ENCODE measurements around the gene FAM200C.
"Not testable (repeated sequence)": the region's sequence is repeated elsewhere in the genome, so short reads cannot be mapped to it uniquely, and the experiment has no call there.

The FAM200C gene

DNA sequence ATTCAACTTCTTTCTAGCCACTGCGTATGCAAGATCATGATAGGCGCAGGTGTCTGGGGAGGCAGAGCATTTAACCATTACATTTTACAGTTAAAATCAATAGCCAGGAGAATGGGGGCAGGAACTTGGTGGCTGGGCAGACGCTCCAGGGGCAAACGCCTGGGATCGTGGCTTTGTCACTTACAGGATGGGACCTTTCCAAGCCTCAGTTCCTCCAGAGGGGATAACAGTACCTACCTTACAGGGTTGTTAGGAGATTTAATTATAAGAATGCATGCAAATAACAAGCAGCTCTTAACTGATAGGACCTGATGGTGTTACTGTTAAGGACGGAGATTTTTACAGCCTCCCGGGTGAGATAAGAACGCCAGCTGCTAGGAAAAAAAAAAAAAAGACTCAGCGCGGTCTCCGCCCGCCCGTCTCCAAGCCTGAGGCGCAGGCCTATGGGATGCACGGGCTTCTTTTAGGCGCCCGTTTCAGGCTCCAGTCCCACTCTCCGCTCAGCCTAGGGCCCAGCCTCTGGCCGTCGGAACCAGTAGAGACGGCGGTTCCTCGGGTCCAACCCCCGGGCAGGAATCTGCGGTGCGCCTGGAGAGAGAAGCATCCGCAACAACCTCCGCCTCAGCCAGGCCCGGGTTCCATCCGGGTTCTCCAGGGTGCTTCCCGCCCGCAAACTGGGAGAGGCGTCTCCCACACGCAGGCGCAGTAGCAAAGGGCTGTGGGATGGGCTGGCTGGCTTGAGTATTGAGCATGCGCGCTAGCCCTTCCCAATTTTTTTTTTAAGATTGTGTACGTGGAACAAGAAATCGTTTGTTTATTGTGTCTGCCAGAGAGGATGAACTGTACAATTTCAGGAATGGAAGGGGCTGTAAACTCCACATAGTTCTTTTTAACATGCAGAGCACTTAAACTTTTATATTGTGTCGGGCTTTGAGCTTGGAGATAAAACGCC is at the start of gene FAM200C:
TSS of gene FAM200C (minus strand) at position 653 of the 952 bp plus-strand sequence. CDS start 4,564 bp downstream, outside the sequence.
- peak; percentile 95 for DNase-seq (ENCODE audit: low spot score)

DNA sequence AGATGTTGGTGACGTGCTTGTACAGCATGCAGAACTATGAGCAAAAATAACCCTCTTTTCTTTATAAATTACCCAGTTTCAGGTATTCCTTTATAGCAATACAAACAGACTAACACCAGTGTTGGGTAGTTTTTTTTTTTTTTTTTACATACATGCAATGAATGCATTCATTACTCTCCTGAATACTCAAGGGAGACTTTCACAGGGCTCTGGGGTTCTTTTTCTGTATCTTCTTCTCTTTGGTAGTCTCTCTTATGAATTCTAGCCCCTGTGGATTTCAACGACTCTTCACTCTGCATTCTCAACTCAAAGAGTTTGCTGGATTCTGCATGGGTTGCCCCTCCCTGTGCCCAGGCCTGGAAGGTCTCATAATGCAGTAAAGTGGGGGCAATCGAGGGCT is 49.6 kb upstream of the FAM200C start:
- DNase-seq (ENCODE audit: low spot score): no peak

DNA sequence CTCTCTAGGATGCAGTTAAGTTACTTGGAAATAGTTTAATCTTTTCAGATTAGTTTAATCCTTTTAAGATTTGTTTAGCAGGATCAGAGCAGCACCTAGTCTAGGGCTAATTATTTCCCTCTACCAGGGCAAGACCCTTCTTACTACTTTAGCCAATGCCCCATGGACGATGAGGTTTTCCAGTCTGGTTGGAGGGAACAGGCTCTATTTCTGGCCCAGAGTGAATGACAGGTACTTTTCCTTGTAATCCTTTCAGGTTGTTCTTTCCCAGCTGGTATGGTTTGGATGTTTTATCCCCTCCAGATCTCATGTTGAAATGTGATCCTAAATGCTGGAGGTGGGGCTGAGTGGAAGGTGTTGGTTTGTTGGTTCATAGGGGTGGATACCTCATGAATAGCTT is 49.0 kb upstream of the FAM200C start:
- DNase-seq (ENCODE audit: low spot score): no peak

DNA sequence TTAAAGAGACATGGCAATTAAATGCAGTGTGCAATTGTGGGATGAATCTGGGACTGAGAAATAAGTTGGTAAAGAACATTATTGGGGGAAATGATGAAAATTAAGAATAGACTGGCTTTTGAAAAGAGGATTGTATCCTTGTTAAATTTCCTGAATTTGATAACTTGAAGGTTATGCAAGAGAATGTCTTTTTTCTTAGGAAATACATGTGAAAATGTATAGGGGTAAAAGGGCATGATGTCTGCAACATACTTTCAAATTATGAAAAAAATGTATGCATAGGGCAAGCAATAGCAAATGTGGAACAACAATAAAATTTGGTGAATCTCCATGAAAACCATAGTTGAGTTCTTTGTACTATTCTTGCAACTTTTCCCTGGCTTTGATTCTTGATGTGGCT is 45.9 kb upstream of the FAM200C start:
- DNase-seq (ENCODE audit: low spot score): no peak

DNA sequence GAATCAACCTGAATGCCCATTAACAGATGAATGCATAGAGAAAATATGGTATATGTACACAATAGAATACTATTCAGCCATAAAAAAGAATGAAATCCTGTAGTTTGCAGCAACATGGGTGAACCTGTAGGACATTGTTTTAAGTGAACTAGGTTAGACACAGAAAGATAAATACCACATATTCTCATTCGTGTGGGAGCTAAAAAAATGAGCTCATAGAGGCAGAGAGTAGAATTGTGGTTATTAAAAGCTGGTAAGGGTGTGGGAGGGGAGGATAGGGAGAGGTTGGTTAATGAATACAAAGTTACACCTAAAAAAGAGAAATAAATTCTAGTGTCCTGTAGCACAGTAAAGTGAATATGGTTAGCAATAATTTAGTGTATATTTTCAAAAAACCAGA is 45.3 kb upstream of the FAM200C start:
- DNase-seq (ENCODE audit: low spot score): no peak

DNA sequence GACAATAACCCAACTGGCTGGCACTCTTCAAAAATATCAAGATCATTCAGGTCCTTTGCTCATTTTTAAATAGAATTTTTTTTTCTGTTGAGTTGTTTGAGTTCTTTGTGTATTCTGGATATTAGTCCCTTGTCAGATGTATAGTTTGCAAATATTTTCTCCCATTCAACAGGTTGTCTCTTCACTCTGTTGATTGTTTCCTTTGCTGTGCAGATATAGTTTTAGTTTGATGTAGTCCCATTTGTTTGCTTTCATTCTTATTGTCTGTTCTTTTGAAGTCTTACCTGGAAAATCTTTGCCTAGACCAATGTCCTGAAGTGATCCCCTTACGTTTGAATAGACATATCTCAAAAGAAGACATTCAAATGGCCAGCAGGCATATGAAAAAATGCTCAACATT is 44.6 kb upstream of the FAM200C start:
- DNase-seq (ENCODE audit: low spot score): no peak

DNA sequence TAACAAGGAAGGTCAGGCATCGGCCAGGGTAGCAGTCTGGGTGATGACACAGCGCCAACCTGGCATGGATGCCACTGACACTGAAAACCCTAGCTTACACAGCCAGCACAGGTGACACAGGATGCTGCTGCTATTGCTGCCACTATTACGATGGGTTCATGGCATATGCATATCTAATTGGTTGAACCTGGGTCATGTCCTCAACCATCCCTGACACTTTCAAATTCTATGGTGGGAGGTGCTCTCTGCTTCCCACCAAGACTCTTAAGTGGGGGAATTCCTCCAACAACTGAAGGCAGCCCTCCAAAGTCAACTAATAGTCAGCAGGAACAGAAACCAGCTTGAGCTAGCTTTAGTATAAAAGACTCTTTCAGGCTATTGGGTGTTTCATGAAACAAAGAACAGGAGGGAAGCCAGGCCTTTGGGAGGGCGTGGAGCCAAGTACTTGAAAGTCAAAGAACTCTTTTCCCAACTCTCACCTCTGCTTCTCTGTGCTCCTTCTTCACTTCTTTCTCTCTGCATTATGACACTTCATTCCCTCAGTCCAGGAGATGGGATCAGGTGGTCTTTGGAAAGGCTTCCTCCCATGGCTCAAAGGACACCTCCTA is 43.1 kb upstream of the FAM200C start:
- DNase-seq (ENCODE audit: low spot score): peak; percentile 39

DNA sequence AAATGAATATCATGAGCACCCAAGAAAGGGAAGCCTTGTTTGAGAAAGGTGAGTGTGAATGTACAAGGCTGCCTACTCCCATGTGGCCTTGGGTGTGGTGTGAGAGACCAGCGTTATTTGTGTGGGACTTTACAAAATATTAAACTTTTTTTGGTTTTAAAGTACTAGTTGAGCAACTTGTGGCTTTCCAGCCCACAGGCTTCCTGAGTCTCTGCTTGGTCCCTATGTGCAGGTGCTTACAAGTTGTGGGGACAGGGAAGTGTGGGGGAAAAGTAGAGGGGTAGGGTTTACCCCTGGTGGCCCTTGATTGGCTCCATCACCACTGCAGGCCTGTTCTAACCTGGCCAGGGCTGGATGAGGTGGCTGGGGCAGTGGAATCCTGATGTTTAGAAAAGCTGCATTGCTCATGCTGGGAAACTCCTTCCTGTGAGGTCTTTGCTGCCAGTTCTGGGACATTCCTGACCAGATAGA is 41.5 kb upstream of the FAM200C start:
- no peak for DNase-seq (ENCODE audit: low spot score)

DNA sequence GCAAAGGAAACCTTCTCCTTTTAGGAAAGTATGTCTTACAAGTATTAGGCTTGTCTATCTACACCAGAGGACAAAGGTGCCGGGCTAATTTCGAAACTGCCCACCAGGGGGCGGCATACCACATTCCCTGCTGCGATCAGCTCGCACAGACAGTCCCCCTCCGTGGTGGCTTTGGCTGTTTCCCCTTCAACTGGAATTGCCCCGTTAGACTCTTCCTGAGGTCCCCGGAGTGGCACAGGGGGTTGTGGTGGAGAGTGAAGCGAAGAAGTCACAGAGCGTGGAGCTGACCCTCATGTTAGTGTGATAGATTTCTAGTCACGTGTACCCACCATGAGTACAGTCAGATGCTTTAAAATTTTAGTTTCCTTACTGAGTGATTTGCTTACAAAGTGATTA is 39.3 kb upstream of the FAM200C start:
- DNase-seq (ENCODE audit: low spot score): peak; percentile 82

DNA sequence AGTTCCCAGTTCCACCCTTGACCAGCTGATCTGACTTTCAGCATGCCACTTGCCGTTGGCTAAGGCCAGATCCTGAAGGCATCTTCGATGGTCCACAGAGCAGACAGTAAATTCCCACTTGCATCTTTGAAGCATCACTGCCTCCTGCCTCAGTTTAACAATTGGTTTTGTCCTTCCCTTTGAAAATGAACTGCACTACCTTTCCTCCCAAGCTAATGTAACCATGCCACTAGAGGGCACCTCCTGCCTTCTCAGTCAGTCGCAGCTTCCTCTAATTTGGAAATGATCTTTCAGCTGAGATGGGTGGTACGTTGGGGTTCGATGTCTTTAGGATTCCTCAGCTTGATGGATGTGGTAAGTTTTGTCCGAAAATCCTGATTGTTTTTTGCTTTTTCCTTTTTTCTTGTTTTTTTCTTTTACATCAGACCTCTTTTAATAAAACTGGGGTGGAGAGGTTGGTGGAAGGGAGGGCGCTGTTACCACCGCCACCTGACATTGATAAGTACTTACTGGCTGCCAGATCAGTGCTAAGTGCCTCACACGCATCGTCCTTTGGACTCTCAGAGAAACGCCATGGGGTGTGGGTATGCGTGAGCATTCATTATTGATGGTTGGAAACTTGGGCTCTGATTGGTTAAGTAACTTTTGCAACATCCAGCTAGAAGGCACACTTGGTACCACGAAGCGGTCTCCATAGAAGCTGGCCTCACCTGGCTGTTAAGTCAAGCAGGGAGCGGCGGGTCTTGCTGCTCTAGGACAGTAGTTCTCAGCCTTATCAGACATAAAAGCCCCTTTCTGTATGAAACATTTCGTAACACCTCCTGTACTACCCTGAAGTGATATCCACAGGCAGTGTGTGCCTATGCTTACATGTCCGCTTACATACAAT is 38.7 kb upstream of the FAM200C start:
- DNase-seq (ENCODE audit: low spot score): peak; percentile 78

DNA sequence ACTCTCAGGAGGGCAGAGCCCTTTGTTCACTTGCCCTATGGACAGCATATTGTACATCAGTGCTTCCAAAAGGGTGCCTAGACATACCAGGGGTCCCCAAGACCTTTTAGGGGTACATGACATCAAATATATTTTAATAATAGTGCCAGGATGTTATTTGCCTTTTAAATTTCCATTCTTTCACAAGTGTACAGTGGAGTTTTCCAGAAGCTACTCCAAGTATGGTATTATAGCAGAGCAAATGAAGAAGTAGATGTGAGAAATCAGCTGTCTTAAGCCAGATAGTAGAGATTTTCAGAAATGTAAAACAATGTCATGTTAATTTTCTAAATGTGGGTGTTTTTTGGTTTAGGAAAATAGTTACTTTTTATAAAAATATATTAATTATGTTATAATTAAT is 37.4 kb upstream of the FAM200C start:
- DNase-seq (ENCODE audit: low spot score): no peak

DNA sequence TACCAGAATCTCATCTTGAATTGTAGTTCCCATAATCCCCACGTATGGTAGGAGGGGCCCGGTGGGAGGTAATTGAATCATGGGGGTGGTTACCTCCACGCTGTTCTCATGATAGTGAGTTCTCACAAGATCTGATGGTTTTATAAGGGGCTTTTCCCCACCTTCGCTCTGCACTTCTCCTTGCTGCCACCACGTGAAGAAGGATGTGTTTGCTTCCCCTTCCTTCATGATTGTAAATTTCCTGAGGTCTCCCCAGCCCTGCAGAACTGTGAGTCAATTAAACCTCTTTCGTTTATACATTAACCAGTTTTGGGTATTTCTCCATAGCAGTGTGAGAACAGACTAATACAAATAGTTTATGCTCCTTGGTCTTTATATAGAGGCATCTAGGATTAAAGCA is 36.8 kb upstream of the FAM200C start:
- DNase-seq (ENCODE audit: low spot score): not testable (repeated sequence)

DNA sequence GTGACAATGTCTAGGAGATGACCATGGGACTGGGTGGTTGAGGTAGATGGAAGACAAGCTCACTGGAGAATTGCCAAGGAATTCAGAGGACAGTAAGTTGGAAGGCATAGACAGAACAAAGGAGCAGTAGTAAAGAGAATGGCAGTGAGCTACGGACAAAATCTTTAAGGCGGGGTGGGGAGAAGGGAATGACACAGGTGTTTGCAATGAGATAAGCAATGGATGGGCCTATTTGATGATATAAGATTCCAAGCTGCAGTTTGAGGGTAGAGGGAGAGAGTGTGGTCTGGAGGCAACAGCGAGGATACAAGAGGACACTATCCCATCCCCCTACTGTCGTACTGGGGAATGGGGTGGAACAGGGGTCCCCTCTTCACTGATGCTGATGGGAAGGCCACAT is 36.2 kb upstream of the FAM200C start:
- no peak for DNase-seq (ENCODE audit: low spot score)

DNA sequence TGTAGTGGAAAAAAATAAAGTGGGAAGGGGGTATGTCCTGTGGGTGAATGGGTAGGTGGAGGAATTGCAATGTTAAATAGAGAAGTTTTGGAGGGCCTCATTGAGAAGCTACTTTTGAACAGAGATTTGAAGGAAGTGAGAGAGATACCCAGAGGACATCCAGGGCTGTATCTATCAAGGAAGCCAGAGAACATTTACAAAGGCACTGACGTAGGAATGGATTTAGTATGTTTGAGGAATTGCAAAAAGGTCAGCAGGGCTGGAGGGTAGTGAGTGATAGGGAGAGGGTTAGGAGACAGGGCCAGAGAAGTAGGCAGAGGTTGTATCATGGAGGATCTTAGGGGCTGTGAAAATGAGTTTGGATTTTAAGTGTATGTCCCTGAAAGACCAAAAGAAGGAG is 35.7 kb upstream of the FAM200C start:
- no peak for DNase-seq (ENCODE audit: low spot score)

DNA sequence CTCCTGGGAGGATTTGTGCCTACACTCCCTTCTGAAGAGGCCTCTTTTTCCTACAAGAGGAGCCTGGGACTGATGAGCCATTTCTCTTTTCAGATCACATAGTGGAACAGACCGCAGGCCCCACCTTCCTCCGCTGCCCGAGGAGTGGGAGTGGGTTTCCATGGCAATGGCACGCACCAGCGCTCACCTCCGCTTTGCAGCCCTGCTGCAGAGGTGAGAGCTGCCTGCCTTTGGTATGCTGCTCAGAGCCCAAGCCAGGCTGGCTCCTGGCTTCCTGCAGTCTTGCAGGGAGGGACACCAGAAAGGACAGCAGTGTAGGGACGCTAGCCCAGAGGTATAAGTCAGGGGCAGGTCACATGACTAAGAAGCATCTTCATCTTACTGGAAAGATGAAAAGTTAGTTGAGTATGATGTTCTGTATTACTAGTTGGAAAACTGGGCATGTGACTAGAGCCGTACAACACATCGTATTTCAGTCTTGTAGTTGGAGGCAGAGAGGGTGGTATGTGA is 34.2 kb upstream of the FAM200C start:
- no peak for DNase-seq (ENCODE audit: low spot score)

DNA sequence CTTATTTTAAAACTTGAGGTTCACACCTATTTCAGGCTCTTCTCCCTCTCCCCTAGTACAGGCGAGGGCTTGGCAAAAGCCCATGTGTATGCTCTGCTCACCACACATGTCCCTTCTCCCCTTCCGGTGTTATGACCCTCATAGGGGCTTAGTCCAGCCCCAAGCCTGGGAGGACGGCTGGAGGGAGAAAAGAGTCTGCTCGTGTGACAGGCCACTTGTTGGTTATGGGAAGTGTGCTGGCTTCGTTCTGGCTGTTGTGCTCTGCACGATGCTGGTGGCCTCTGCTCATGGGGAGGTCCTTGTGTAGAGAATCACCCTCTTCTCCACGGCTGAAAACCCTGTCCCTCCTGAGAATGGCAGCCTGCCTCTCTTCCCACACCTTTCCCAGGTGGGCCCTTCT is 32.9 kb upstream of the FAM200C start:
- no peak for DNase-seq (ENCODE audit: low spot score)

DNA sequence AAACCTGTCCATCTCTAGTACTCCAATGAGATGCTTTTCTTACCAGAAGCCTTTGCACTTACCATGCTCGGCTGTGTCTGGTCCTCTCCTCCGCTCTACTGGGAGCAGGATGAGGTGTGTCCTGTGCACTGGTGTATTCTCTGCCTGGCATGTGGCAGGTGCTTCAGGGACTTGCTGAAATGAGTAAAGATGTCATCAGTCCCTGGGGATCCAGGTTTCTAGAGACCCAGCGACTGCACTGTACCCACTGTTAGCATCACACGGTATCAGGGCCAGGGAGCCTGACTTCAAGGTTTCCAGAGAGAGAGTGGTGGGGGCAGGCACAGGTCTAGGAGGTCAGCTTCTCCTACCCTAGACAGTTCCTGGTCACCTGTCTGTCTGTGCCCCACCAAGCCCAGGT is 32.3 kb upstream of the FAM200C start:
- DNase-seq (ENCODE audit: low spot score): no peak

DNA sequence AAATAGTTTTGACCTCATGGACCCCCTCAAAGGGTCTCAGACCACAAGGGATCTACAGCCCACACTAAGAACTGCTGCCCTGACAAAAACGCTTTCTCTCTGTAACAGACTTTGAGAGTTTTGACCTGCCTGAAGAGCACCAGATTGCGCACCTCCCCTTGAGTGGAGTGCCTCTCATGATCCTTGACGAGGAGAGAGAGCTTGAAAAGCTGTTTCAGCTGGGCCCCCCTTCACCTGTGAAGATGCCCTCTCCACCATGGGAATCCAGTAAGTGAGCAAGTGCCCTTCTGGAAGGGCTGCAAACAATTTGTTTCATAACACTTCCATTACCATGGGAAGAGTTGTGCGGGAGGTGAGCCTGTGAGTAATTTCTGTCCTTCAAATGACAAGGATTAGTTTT is 27.8 kb upstream of the FAM200C start:
- no peak for DNase-seq (ENCODE audit: low spot score)

DNA sequence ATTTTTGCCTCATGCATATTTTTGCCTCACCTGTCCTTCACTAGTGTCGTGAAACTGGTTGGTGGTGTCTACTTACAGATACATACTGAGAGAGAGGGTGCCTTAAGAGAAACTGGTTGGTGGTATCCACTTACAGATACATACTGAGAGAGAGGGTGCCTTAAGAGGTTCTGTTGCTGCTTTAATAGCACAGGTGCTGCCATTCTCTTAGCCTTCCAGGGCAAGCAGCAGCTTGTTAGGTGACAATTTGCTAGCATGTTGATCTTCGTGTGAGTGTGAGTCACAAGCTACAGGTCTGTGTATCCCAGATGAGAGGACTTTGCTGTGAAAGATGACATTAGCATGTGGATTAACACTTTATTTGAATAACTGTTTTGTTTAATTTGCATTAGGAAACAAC is 23.2 kb upstream of the FAM200C start:
- DNase-seq (ENCODE audit: low spot score): no peak

DNA sequence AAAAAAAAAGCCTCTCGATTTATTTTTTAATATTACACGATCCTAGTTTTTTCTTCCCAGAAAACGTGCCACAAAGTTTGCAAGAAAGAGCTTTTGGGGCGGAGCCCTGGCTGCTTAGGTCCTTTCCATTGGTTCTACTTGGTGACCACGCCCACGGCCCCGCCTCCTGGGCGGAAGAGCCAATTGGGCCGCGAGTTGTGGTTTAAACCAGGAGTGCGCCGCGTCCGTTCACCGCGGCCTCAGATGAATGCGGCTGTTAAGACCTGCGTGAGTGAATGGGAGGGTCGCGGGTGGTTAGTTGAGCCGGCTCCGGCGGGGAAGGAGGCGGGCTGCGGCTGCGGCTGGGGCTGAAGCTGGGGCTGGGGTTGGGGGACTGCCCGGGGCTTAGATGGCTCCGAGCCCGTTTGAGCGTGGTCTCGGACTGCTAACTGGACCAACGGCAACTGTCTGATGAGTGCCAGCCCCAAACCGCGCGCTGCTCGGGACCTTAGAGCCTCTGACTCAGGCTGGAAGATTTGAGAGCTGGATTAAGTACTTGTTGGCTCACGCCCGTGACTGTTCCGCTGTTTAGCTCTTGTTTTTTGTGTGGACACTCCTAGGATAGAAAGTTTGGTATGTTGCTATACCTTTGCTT is 21.9 kb upstream of the FAM200C start, which contains the start of gene PTTG1:
TSS of gene PTTG1 (plus strand) at position 231 of the 634 bp plus-strand sequence. CDS start 458 bp downstream, outside the sequence.
- peak; percentile 94 for DNase-seq (ENCODE audit: low spot score)

DNA sequence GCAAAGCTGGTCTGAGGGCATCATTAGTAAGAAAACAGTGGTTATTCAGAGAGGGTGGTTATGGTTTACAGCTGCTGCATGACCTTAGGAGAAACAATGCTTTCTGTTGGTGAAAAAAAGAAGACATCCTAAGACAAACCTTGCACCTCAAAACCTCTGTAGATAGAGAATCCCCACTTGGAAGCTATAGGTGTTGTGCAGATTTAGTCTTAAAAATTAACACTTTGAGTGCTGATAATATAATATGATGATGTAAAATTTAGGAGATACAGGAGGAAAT is 20.4 kb upstream of the FAM200C start:
- DNase-seq (ENCODE audit: low spot score): no peak
